Thoracic aorta (tissue), 2 donors: ENCODE measurements around the gene RAC3. TPM values are rescaled to one million over a fixed set of nuclear protein-coding genes. Genes with fewer than 3 reads are reported as not detected.

ENCODE experiments used
- ATAC-seq: fragments of 150-250 bp; one replicate; pipeline ENCODE4 v1.8.0; 2017; ENCODE audit warnings: low read depth; ENCODE audit not compliant: insufficient number of reproducible peaks, low FRiP score
- DNase-seq: peaks from one replicate; pipeline ENCODE4 v3.0.0-alpha.2; 2020; ENCODE audit warnings: low spot score
- H3K27ac ChIP-seq, 2 donors: fragments of 200-600 bp; sonication (generic); 1 replicate in 1 of 2; 2 replicates in 1 of 2; pipeline ENCODE4 v1.5.1; 2016; ENCODE audit warnings: mild to moderate bottlenecking in 2 of 2, moderate library complexity in 2 of 2
- H3K27me3 ChIP-seq: fragments of 200-600 bp; sonication (generic); replicated peaks from 2 replicates; pipeline ENCODE4 v1.6.0; 2016; ENCODE audit warnings: mild to moderate bottlenecking; ENCODE audit not compliant: insufficient read depth
- H3K36me3 ChIP-seq: fragments of 200-600 bp; sonication (generic); one replicate; pipeline ENCODE4 v1.5.1; 2016
- H3K4me1 ChIP-seq, 2 donors: fragments of 200-600 bp; sonication (generic); 1 replicate in 1 of 2; 2 replicates in 1 of 2; pipeline versions ENCODE4 v1.5.1 to v1.6.0; 2016; ENCODE audit warnings: low read depth in 2 of 2, mild to moderate bottlenecking in 1 of 2; ENCODE audit not compliant: control insufficient read depth in 1 of 2
- H3K4me3 ChIP-seq: fragments of 200-600 bp; sonication (generic); 2 replicates; pipeline ENCODE4 v1.5.1; 2016; ENCODE audit warnings: mild to moderate bottlenecking
- H3K9me3 ChIP-seq: fragments of 200-600 bp; sonication (generic); 2 replicates; pipeline ENCODE4 v1.5.1; 2016
- total RNA-seq, 2 donors: library from RNA; depleted of rRNA; stranded (reverse); fragments of >200 nt; gene quantifications; one replicate each; pipeline versions ENCODE4 v1.1.0 to v1.2.3, GENCODE V29; 2016
- TF ChIP-seq, protein P1 (sequence below): fragments of 200-600 bp; sonication (generic); IDR thresholded peaks from one replicate; pipeline ENCODE4 v1.5.1; 2019; ENCODE audit warnings: antibody characterized with exemption

The RAC3 gene
- total RNA-seq, 2 donors from 2014 or later = 1.8 TPM; not detected in 1

GRCh38 chr17:82056729-82057621 is 25.5 kb downstream of the RAC3 start:
- ATAC-seq (no peak), DNase-seq (no peak)
- Histone ChIP-seq H3K4me3 (no peak overlapping the region), H3K27me3 (no peaks in the 10 kb centered on the region), H3K27ac (no peak overlapping the region), H3K9me3 (no peaks in the 10 kb centered on the region), H3K4me1 (peaks cover 9 to 19% of the 10 kb centered on the region in 2 donors), H3K36me3 (peaks cover 54% of the 10 kb centered on the region)
- TF ChIP-seq, protein P1, sequence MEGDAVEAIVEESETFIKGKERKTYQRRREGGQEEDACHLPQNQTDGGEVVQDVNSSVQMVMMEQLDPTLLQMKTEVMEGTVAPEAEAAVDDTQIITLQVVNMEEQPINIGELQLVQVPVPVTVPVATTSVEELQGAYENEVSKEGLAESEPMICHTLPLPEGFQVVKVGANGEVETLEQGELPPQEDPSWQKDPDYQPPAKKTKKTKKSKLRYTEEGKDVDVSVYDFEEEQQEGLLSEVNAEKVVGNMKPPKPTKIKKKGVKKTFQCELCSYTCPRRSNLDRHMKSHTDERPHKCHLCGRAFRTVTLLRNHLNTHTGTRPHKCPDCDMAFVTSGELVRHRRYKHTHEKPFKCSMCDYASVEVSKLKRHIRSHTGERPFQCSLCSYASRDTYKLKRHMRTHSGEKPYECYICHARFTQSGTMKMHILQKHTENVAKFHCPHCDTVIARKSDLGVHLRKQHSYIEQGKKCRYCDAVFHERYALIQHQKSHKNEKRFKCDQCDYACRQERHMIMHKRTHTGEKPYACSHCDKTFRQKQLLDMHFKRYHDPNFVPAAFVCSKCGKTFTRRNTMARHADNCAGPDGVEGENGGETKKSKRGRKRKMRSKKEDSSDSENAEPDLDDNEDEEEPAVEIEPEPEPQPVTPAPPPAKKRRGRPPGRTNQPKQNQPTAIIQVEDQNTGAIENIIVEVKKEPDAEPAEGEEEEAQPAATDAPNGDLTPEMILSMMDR = no peak

GRCh38 chr17:82058230-82058854 is 26.9 kb downstream of the RAC3 start:
- Histone ChIP-seq H3K27ac (no peak overlapping the region), H3K4me1 (peaks cover 0 to 7% of the 10 kb centered on the region in 2 donors), H3K4me3 (no peak overlapping the region), H3K36me3 (peaks cover 58% of the 10 kb centered on the region), H3K9me3 (no peaks in the 10 kb centered on the region), H3K27me3 (no peaks in the 10 kb centered on the region)
- DNase-seq (no peak), ATAC-seq (no peak)
- TF ChIP-seq, protein P1 = no peak

GRCh38 chr17:82058855-82059249 is 27.4 kb downstream of the RAC3 start:
- ATAC-seq (no peak), DNase-seq (no peak)
- Histone ChIP-seq H3K9me3 (no peaks in the 10 kb centered on the region), H3K36me3 (peaks cover 56% of the 10 kb centered on the region), H3K27me3 (no peaks in the 10 kb centered on the region), H3K4me1 (peaks cover 0 to 2% of the 10 kb centered on the region in 2 donors), H3K27ac (no peak overlapping the region), H3K4me3 (no peak overlapping the region)
- TF ChIP-seq, protein P1 = no peak

- DNase-seq = no peak
- H3K4me1 ChIP-seq = peaks cover 2 to 6% of the 10 kb centered on the region in 2 donors
- TF ChIP-seq, protein P1 = no peak
- ATAC-seq = no peak
- no peaks in the 10 kb centered on the region for H3K9me3 ChIP-seq
- H3K27me3 ChIP-seq = no peaks in the 10 kb centered on the region
- no peak overlapping the region for H3K4me3 ChIP-seq
- H3K36me3 ChIP-seq = peaks cover 50% of the 10 kb centered on the region
- no peak overlapping the region for H3K27ac ChIP-seq
These were observed 28.0 kb downstream of the RAC3 start for GRCh38 chr17:82059272-82060000.

- Histone ChIP-seq H3K4me1 (peaks cover 8 to 12% of the 10 kb centered on the region in 2 donors), H3K36me3 (peaks cover 46% of the 10 kb centered on the region), H3K9me3 (no peaks in the 10 kb centered on the region), H3K27me3 (no peaks in the 10 kb centered on the region), H3K4me3 (no peak overlapping the region), H3K27ac (no peak overlapping the region)
- TF ChIP-seq, protein P1 = no peak
- ATAC-seq (no peak), DNase-seq (no peak)
These were observed 28.5 kb downstream of the RAC3 start for GRCh38 chr17:82060001-82060380.
